NCI-H2107 treated with DMSO at 0.1 percent for 48 hours (cell line): ENCODE results near the gene IGF2.
"Not testable (repeated sequence)": the region's sequence is repeated elsewhere in the genome, so short reads cannot be mapped to it uniquely, and the experiment has no call there.

Experiments
- DNase-seq: peaks from one replicate; lab custom pipeline; 2025; ENCODE audit not compliant: unreplicated experiment; lab: John Stamatoyannopoulos, UW

The IGF2 gene

DNA sequence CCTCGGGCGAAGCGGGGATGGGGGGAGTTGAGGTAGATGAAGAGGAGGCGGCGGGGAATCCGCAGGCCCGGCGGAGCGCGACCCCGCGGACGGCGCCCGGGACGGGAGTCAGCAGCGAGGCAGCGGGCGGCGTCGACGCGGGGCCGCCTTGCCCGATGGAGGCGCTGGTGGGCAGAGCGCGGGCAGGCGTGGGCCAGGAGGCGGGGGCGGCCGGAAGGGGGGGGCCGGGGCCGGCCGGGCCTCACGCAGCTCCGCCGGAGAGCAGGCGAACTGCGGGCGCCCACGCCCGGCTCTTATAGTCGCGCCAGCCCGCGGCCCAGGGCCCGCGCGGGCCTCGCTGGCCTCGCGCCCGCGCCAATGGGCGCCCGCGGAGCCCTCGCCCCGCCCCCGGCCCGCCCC lies at the start of gene IGF2:
Gene IGF2 (minus strand): TSS at position 267 of the 399 bp plus-strand sequence. CDS start 3,866 bp downstream, outside the sequence.
- DNase-seq = no peak

GRCh38 chr11:2188745-2189144 lies 49.6 kb upstream of the IGF2 start:
- DNase-seq = no peak

DNA sequence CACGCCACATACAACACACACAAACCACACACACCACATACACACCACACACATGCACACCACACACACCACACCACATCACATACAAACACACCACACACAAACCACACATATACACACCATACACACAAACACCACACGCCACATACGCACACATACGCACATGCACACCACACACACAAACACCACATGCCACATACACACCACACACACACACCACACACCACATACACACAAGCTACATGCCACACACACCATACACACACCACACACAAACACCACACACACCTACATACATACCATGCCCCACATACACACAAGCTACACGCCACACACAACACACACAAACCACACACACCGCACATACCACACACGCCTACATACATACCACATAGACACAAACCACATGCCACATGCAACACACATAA lies 48.1 kb upstream of the IGF2 start:
- no peak for DNase-seq

DNA sequence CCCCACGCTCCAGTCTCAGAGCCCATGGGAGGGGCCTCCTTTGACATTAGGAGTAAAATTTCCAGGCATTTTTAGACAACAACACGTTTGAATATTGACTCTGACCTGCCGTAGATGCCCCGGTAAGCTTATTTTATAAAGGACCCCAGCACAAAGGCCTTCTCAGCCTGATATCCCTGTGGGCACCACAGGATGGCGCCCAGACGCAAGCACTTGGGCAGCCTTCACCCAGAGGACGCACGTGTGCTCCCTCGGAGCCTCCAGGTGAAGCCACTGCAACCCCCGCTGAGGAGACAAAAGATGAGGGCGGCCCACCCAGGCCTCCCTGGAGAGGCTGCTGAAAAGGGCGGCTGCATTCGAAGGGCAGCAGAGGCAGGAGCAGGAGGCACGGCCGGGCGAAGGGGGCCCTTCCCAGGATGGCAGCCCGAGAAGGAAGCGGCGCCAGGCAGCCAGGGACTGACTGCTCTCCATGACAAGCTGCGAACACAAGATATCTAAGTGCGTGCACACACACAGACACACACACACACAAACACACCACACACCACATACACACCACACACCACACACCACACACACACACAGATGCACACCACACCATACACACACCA lies 47.6 kb upstream of the IGF2 start:
- DNase-seq = peak; percentile 26

DNA sequence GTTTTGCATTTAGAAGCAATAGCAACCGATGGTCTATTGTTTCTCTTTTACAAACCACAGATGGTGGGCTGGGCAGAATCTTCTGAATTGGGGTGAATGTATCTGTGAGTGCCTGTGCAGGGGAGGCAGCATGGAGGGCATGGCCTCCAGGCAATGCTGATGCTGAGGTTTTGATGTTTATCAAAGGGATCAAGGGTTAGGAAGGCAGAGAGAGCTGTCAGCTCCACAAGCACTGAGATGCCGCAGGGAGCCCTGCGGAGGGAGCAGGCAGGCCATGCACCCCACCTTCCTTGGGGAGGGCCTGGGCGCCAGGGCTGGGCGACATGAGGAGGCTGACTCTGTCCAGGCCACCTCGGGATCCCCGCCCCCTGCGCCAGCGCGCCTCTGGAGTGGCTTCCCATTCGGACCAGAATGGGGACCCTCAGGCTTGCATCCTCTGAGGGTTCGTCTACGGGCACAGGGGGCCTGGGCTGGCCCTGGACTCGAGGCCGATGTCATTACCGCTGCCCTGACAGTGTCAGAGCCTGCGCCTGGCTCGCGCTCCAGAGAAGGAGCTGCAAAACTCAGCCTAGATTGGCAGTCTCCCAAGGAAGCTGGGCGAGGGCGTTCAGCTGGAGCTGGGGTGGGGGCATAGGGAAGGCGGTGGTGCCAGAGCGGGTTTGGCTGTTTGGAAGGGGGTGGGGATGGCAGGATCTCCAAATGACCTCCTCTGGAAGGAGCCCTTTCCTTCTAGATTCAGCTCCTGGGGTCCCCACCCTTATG lies 46.3 kb upstream of the IGF2 start:
- DNase-seq = no peak

GRCh38 chr11:2182692-2183474 lies 43.7 kb upstream of the IGF2 start:
- no peak for DNase-seq

- no peak for DNase-seq
Observed at GRCh38 chr11:2182075-2182474, 42.9 kb upstream of the IGF2 start.

DNA sequence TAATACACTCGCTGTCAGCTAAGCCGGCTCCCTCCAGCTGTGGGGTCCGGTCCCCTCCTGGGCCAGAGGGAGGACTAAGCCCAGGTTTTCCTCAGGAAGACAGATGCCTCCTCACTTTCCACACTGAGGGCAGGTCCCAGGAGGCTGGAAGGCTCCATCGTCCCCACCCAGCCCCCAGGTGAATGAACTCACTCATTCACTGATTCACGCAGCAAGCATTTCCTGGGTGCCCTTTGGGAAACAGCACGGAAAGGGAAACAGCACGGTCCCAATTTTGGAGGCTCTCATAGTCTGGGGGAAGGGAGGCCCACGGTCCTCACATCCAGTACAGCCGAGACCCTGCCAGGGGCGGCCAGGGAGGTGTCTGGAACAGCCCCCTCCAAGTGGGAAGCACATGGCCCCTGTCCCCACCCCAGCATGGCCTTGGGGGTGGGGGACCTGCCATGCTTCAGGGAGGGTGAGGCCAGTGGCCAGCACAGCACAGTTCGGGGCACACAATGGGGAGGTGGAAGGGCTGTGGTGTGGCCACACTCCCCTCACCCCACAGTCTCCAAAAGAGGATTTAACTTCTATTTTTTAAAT lies 41.7 kb upstream of the IGF2 start:
- no peak for DNase-seq

DNA sequence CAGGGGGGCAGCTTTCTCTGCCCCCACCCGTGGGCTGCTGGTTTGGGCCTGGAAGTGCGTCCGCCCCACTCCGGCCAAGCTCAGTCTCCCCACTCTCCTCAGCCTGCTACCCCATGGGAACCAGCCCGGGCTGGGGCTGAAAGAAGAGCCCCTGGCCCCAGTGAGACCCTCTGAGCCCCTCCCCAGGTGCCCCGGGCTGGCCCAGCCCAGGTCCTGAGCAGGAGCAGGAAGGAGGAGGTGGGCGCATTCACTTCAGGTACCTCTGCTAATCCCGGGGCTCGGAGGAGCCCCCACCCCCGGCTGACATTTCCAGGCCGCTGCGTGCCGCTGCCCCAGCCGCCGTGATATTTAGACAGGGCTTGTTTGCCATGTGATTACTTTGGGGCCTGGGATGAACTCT lies 41.2 kb upstream of the IGF2 start:
- no peak for DNase-seq

DNA sequence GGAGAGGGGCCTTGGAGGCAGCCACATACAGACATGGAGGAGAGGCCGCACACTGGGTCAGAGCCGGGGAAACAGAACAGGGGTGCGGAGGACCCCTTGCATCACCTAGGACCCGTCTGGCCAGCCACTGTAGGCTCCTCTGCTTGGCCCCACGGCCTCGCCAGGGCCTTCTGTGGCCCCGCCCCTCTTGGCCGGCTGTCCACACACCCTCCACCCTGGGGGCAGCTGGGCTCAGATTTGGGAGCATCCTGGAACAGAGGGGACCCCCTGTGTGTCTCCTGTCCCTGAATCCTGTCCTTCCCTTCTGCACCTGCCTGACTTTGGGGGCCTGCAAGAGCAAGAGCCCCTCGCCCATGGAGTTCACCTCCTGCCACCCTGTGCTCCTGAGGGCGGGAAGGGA lies 40.3 kb upstream of the IGF2 start:
- no peak for DNase-seq

GRCh38 chr11:2178906-2179494 lies 39.8 kb upstream of the IGF2 start:
- no peak for DNase-seq

GRCh38 chr11:2178055-2178773 lies 39.0 kb upstream of the IGF2 start:
- DNase-seq = not testable (repeated sequence)

DNA sequence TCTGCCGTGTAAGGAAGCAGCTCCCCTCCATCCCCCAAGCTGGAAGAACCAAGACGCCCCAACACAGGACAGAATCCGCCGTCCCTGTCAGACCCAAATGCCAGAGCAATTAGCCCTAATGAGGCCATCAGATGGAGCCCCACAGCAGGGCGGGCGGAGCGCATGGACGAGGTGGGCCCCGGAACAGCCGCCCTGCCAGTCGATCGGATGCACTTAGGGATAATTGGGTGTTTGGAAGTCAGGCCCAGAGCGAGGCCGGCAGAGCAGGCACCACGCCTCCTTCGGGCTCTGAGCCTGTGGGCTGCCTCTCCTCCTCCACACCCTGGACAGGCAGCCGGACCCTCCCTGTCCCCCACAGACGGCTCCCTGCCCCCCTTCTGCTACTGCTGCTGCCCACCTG lies 37.9 kb upstream of the IGF2 start:
- no peak for DNase-seq

DNA sequence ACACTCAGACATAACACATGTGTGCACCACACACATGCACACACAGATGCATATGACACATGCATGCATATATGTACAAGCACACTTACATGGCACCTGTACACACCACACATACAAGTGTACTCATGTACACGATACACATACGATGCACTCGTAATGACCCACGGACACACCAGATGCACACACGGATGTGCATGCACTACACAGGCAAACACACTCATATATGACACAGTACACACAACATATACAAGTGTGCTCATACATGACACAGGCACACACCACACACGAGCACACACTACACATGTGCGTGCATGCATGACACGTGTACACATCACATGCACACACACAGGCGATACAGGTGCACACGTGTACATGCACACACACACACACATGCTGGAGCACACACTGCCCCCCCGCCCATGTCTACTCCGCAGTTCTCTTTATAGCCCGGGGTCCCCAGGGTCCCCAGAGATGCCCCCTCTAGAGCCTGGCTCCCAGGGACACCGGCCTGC lies 37.3 kb upstream of the IGF2 start:
- DNase-seq = no peak

DNA sequence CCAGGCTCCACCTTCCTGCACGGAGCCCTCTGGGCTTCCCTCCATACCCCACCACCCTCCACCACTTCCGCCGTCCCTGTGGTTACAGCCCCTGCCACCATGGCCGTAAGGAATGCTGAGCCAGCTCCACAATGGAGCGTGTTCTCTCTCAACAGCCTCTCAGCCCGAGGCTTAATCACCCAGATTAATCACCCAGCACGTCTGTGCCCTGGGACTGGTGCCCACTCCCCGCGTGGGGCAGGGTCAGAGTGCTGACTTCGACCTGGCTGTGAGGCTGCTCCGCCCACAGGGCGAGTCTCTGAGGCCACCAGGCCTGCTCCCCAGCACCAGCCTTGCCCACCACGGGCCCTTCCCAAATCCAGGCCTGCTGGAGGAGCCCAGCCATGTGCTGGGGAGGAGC lies 36.5 kb upstream of the IGF2 start:
- no peak for DNase-seq

DNA sequence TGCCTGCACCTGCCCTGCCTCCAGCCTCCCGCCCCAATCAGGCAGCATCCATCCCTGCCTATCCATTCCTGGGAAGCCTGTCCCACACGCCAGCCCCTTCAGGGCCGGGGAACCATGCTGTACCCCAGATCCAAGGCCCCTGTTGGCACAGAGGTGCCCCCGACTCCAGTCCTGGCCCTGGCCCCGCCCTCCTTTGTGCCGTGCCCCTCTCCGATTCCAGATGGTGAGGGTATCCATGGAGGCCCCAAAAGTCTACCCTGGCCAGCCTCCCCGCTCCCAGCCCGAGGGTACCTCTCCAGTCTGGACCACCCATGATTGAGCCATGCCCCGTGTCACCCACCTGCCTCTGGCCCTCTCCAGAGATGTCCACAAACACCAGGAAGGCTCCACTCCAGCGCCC lies 35.2 kb upstream of the IGF2 start:
- DNase-seq = no peak

DNA sequence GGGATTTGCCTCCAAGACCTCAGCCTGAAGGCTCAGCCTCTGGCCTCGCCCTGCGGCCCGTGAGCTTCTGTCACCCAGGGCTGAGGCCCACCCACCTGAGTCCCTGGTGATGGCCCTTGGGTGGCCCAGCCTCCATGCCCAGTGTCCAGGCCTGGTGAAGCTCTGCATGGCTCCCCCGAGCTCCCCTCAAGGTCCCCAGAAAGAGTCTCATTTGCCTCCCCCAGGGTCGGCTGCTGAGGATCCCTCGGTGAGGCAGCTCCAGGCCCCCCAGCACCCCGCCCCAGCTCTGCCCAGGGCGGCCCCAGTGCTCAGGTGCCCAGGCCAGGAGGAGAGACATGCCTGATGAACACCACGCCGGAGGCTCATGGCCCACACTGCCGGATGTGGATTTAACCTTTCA lies 34.6 kb upstream of the IGF2 start:
- DNase-seq = no peak

GRCh38 chr11:2173150-2173693 lies 34.0 kb upstream of the IGF2 start:
- DNase-seq = no peak

GRCh38 chr11:2172676-2173075 lies 33.5 kb upstream of the IGF2 start:
- DNase-seq = no peak

DNA sequence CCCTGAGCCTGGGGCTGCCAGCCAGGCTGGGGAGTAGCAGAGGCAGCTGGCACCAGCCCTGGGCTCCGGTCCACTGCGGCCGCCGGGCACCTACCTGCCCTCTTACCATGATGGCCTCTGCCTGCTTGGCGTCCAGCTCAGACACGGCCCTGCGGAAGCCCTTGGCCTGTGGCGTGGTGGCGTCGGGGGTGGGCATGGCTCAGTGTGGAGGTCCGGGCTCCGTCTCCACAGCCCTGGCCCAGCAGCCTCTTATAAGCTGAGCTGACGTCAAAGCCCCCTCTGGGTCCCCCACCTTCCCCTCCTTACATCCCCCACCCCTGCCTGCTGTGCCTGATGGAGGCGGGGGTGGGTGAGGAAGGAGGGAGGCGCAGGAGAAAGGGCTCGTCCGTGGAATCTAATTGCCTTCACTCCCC lies 32.4 kb upstream of the IGF2 start, which contains the start of gene TH:
Gene TH (minus strand): TSS at position 225 of the 413 bp plus-strand sequence. CDS start 29 bp downstream, at position 196.
- no peak for DNase-seq
